ENCODE data around the gene LDB2.

- TF ChIP-seq POLR2A (IDR thresholded peaks at IDR 0.05; ENCODE audit: low read length) (no peak), GATA1 (IDR thresholded peaks at IDR 0.05; ENCODE audit: low read depth, low read length) (no peak)
These were observed 238.8 kb downstream of the LDB2 start for GRCh38 chr4:16659694-16660093.

All from erythroblast (primary cell).